Heart right ventricle (tissue), 16 donors: ENCODE results near the gene PEX26. TPM values are rescaled to one million over a fixed set of nuclear protein-coding genes. Genes with fewer than 3 reads are reported as not detected.

Experiments used
- ATAC-seq, 8 donors: fragments of 200-7000 bp; cut with Tn5 transposase; one replicate each; pipeline ENCODE4 v1.9.1; 2020; ENCODE audit warnings: mild to moderate bottlenecking in 8 of 8, moderate library complexity in 8 of 8, moderate number of reproducible peaks in 1 of 8
- DNase-seq, 2 donors: peaks; one replicate each; pipeline ENCODE4 v3.0.0-alpha.2; 2020
- H3K27ac ChIP-seq, 10 donors: fragments of 200-600 bp; sonication (generic) in 2 of 10; one replicate each; pipeline versions ENCODE4 v1.5.0 to v1.8.0; 2020 to 2022; ENCODE audit warnings: mild to moderate bottlenecking in 3 of 10
- H3K27me3 ChIP-seq, 7 donors: fragments of 200-600 bp; one replicate each; pipeline ENCODE4 v1.8.0; 2021 to 2022; ENCODE audit warnings: mild to moderate bottlenecking in 2 of 7
- H3K36me3 ChIP-seq, 9 donors: fragments of 200-600 bp; sonication (generic) in 1 of 9; one replicate each; pipeline versions ENCODE4 v1.5.0 to v1.8.0; 2020 to 2022; ENCODE audit warnings: mild to moderate bottlenecking in 2 of 9
- H3K4me1 ChIP-seq, 9 donors: fragments of 200-600 bp; sonication (generic) in 1 of 9; one replicate each; pipeline versions ENCODE4 v1.5.0 to v1.8.0; 2020 to 2022; ENCODE audit warnings: mild to moderate bottlenecking in 4 of 9
- H3K4me3 ChIP-seq, 10 donors: fragments of 200-600 bp; sonication (generic) in 2 of 10; one replicate each; pipeline versions ENCODE4 v1.5.0 to v1.8.0; 2020 to 2022; ENCODE audit warnings: mild to moderate bottlenecking in 7 of 10, moderate library complexity in 2 of 10
- H3K9me3 ChIP-seq, 11 donors: fragments of 200-600 bp in 10 of 11; sonication (generic) in 2 of 11; one replicate each; pipeline versions ENCODE4 v1.5.0 to v1.8.0; 2013 to 2022; ENCODE audit warnings: mild to moderate bottlenecking in 2 of 11, control low read depth in 1 of 11, moderate library complexity in 1 of 11
- WGBS, 2 donors: extraction: QIAGEN DNeasy Blood & Tissue Kit; methylation state at CpG; one replicate each; pipeline ENCODE4 v1.1.7; 2013; ENCODE audit warnings: inconsistent platforms in 1 of 2; 5-methylcytosine and 5-hydroxymethylcytosine counted together
- intact Hi-C, 10 donors: fragments of 100-400 bp; cut with DNase I; formaldehyde crosslinking; loops; one replicate each; pipeline versions ENCODE4 v1.11.1 to v1.14.2; 2022
- polyA plus RNA-seq, 2 donors: library from polyadenylated mRNA; stranded (reverse); fragments of 200-250 nt; gene quantifications; one replicate each; pipeline ENCODE4 v1.2.3, GENCODE V29; 2013
- total RNA-seq, 10 donors: library from RNA; stranded (reverse); fragmentation: NEBNext Ultra II Directional in 3 of 10; extraction: Animal tissue kit (Norgen Biotek cat#: 25700) in 3 of 10; gene quantifications; one replicate each; pipeline versions ENCODE4 v1.2.1 to v1.2.4, GENCODE V29; 2021 to 2023
- TF ChIP-seq, protein P1 (sequence below), 9 donors: fragments of 200-600 bp; sonication (generic) in 2 of 9; IDR thresholded peaks; one replicate each; pipeline versions ENCODE4 v1.5.0 to v1.8.0; 2021 to 2022; ENCODE audit warnings: antibody characterized with exemption in 9 of 9, mild to moderate bottlenecking in 5 of 9, moderate library complexity in 1 of 9
- donor health status: Arrhythmogenic right ventricular cardiomyopathy.
- donor health status: ischemic (EF 13 %, LVEDD 7.1; RV severe dilation, severe dysfunction).
- donor health status: healthy with polysubstance abuse.
- donor health status: DM: no; HTN: yes; CAD: no.
- donor health status: DM: no; HTN: no; CAD: no.
- donor health status: ischemic (EF 25% LVEDD 6.9; RV normal size, moderate dysfunction).
- donor health status: ischemic (EF 25% LVEDD 5.7; RV mildly dilated, moderate dysfunction).
- donor health status: healthy.
- donor health status: DM: yes; HTN: yes; CAD: no.
- donor health status: Ischemic cardiomyopathy.
- donor health status: ischemic (EF 35%, LVEDD 5.7; RV mildly dilated, moderate dysfunction).
- donor health status: nonischemic (EF 11% LVEDD 7.7; RV severe dilation, severe dysfunction).
- donor health status: DM: yes; HTN: yes; CAD: no.
- donor health status: PGD.
- donor health status: ischemic (EF 29% LVEDD 5.4; RV normal size, mild dysfunction).
- donor health status: nonischemic (EF 23%, LVEDD 6.1; RV moderate dilation, normal function).

PEX26 gene
- total and polyA plus RNA-seq, 12 donors, result 8.3 to 27.1 (median 20.2) TPM

DNA sequence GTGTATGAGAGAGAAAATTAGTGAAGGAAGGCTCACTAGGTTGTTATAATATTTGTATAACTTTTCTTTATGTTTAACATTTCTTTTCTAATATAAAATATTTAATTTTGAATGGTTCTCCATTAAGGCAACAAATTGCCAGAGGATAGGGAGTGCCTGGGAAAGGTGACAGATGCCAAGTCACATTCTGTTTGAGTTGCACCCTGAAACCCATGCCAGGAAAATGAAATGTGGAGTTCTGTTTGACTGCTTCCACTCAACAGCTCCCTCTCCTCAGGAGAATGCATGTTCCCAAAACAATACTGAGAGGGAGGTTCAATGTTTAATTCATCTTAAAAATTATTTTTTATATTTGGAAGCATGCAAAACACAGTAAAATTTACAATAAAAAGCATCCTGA lies 66.3 kb downstream of the PEX26 start:
- Histone ChIP-seq H3K4me1 (peaks cover 0 to 16% (median 3%) of the 10 kb centered on the region in 9 donors), H3K4me3 (no peak overlapping the region), H3K27me3 (no peaks in the 10 kb centered on the region), H3K9me3 (no peaks in the 10 kb centered on the region), H3K27ac (no peak overlapping the region), H3K36me3 (no peaks in the 10 kb centered on the region)
- TF ChIP-seq, protein P1, sequence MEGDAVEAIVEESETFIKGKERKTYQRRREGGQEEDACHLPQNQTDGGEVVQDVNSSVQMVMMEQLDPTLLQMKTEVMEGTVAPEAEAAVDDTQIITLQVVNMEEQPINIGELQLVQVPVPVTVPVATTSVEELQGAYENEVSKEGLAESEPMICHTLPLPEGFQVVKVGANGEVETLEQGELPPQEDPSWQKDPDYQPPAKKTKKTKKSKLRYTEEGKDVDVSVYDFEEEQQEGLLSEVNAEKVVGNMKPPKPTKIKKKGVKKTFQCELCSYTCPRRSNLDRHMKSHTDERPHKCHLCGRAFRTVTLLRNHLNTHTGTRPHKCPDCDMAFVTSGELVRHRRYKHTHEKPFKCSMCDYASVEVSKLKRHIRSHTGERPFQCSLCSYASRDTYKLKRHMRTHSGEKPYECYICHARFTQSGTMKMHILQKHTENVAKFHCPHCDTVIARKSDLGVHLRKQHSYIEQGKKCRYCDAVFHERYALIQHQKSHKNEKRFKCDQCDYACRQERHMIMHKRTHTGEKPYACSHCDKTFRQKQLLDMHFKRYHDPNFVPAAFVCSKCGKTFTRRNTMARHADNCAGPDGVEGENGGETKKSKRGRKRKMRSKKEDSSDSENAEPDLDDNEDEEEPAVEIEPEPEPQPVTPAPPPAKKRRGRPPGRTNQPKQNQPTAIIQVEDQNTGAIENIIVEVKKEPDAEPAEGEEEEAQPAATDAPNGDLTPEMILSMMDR (IDR thresholded peaks at IDR 0.05), result no peak
- intact Hi-C loops, result loop anchor here in 1 of 10 donors (10.0 kb wide), 1 partner anchor 49 kb away; no protein-coding TSS in a partner anchor
- DNase-seq, result no peak
- no peak for ATAC-seq

DNA sequence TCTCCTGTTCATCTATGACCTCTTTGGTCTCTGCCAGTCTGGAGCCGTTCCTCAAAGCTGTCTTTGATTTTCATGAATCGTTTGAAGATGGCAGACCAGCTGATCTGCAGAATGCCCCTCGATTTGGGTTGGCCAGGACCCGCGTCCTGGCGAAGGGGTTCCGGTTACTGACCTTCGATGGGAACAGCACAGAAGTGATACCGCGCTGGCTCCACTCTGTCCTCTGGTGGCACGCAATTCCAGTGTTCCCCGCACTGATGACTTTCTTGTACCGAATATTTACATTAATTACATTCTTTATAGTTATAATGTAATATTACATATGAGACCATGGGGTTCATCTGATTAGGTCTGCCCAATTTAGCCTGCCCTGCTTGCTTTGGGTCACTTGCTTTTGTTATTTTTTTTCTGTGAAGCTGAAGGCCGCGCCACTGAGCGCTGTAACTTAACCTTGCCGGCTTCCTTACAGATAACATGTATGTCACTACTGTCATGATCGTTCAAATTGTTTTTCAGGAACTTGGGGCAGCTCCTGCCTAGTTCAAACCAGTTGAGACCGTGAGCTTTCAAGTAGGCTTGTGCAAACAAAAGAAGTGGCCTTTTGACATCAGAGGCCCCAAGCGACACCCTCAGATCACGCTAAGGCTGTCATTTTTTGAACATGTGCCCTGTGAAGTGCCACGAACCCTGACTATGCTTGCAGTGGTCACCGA lies 68.0 kb downstream of the PEX26 start:
- no peak for DNase-seq
- no peak for ATAC-seq
- peaks cover 0 to 31% (median 13%) of the 10 kb centered on the region in 9 donors for H3K4me1 ChIP-seq
- TF ChIP-seq, protein P1 (IDR thresholded peaks at IDR 0.05), result no peak
- H3K27me3 ChIP-seq, result no peaks in the 10 kb centered on the region
- no peak overlapping the region for H3K4me3 ChIP-seq
- no peaks in the 10 kb centered on the region for H3K36me3 ChIP-seq
- intact Hi-C loops, result loop anchor here in 1 of 10 donors (10.0 kb wide), 1 partner anchor 51 kb away; no protein-coding TSS in a partner anchor
- no peak overlapping the region for H3K27ac ChIP-seq
- H3K9me3 ChIP-seq, result no peaks in the 10 kb centered on the region
- 84 to 87% methylated on average over 23 of the region's 23 CpGs for WGBS, 2 donors

- H3K27ac ChIP-seq, result no peak overlapping the region
Observed at GRCh38 chr22:18146389-18146753, 68.6 kb downstream of the PEX26 start.

GRCh38 chr22:18147791-18148190 lies 70.0 kb downstream of the PEX26 start:
- H3K36me3 ChIP-seq, result no peaks in the 10 kb centered on the region
- peak in 1 of 8 donors; percentile 32 for ATAC-seq
- H3K27ac ChIP-seq, result no peak overlapping the region
- 94 to 97% methylated on average over 5 of the region's 5 CpGs for WGBS, 2 donors
- intact Hi-C loops, result loop anchor here in 1 of 10 donors (10.0 kb wide), 1 partner anchor 53 kb away; no protein-coding TSS in a partner anchor
- H3K4me3 ChIP-seq, result no peak overlapping the region
- TF ChIP-seq, protein P1 (IDR thresholded peaks at IDR 0.05), result no peak
- DNase-seq, result no peak
- peaks cover 0 to 36% (median 17%) of the 10 kb centered on the region in 9 donors for H3K4me1 ChIP-seq
- H3K9me3 ChIP-seq, result no peaks in the 10 kb centered on the region
- H3K27me3 ChIP-seq, result no peaks in the 10 kb centered on the region

More at GRCh38 chr22:18146389-18146753, 68.6 kb downstream of the PEX26 start:
- DNase-seq, result no peak
- no peaks in the 10 kb centered on the region for H3K27me3 ChIP-seq
- no peak for ATAC-seq
- TF ChIP-seq, protein P1 (IDR thresholded peaks at IDR 0.05), result no peak
- H3K9me3 ChIP-seq, result no peaks in the 10 kb centered on the region
- intact Hi-C loops, result loop anchor here in 1 of 10 donors (10.0 kb wide), 1 partner anchor 52 kb away; no protein-coding TSS in a partner anchor
- no peaks in the 10 kb centered on the region for H3K36me3 ChIP-seq
- 88 to 90% methylated on average over 3 of the region's 3 CpGs for WGBS, 2 donors
- H3K4me1 ChIP-seq, result peaks cover 0 to 36% (median 17%) of the 10 kb centered on the region in 9 donors
- no peak overlapping the region for H3K4me3 ChIP-seq
